HG03565 (cell line): ENCODE measurements around the gene ZNF714.
"Not testable (repeated sequence)": the region's sequence is repeated elsewhere in the genome, so short reads cannot be mapped to it uniquely, and the experiment has no call there.

Experiments
- ATAC-seq: cut with Tn5 transposase; IDR thresholded peaks from one replicate; pipeline ENCODE4 v1.9.1; 2021; ENCODE audit warnings: mild to moderate bottlenecking, moderate library complexity; ENCODE audit not compliant: unreplicated experiment

The ZNF714 gene

DNA sequence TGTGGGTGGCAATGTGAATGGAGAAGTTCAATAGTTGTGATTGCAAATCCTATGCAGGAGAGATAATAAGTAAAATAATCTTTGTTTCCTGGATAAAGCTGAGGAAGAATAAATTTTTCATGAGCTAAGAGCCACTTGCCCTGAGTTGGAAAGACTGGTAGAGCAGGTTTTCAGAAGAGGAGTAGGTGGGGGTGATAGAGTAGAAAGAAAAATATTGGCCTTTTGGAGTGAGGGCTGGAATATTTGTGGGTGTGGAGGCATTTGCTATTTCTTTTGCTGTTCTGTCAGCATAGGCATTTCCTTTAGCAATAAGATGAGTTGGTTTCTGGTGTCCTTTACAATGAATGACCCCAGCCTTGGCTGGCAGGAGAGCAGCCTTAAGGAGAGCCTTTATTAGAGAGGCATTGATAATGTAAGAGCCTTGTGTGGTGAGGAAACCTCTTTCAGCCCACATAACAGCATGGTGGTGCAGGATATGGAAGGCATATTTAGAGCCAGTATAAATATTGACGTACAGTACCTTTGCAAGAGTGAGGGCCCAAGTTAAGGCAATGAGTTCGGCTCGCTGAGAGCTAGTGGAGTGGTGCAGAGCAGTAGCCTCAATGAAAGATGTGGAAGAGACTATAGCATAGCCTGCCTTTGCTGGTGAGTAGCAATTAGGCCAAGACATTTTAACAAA, 48.2 kb downstream of the ZNF714 start:
- ATAC-seq, result no peak

DNA sequence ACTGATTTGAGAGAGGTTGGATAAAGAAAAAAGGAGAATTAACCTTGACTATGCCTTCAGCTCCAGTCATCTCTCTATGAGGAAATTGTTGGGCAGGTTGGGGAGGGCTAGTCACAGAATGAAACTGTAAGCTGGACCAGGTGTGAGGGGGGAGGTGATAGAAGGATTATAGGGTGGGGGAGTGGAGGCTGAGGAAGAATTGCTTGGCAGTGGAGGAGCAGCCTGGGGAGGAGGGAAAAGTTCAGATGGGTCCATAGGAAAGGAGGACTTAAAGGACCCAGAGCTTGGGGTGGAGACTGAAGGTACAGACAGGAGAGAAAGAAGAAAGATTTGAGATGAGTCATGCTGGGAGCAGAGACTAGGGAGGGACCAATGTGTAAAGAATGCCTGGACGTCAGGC, 51.6 kb downstream of the ZNF714 start:
- ATAC-seq, result no peak

DNA sequence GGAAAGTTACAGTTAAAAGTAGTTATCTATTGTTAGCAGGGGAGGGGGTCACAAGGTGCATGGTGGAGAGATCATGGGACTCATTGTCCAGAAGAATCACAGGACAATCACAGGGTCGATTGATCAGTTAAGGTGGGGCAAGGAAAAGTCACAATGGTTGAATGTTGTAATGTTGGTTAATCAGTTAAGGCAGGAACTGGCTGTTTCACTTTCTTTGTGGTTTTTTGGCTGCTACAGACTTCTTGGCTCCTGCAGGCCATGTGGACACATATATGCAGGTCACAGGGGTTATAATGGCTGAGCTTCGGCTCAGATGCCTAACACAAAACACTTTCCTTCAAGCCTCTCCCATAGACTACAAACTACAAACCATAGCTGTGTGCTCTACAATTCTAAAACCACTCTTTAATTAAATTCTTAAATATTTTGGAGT, 52.9 kb downstream of the ZNF714 start:
- ATAC-seq, result no peak

DNA sequence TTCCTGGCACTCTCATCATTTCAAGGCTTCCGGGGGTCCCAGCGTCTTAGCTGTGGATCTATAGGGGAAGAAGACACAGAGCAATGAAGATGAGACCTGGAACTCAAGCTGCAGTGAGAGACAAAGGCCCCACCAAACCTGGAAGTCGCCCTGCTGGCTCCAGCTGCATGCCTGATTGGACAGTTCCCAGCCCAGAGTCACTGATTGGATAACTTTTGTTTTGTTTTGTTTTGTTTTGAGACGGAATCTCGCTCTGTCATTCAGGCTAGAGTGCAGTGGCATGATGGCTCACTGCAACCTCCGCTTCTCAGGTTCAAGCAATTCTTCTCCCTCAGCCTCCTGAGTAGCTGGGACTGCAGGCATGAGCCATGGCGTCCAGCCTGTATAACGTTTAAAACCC, 53.4 kb downstream of the ZNF714 start:
- no peak for ATAC-seq

DNA sequence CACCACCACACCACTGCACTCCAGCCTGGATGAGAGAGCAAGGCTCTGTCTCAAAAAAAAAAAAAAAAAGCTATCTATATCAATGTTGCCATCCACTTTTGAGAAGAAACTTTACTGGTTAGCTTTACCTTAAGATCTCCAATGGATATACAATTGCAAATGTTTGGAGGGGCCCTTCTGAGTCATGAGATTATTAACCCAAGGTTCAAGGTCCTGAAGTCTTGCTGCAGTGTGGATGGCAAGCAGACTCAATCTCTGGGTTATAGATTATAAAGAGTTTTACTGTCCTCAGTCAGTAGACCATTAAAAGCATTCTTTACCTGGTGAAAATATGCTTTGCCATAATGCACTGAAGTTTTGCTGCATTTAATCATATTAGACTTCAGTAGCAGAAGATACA, 56.1 kb downstream of the ZNF714 start:
- ATAC-seq, result no peak

DNA sequence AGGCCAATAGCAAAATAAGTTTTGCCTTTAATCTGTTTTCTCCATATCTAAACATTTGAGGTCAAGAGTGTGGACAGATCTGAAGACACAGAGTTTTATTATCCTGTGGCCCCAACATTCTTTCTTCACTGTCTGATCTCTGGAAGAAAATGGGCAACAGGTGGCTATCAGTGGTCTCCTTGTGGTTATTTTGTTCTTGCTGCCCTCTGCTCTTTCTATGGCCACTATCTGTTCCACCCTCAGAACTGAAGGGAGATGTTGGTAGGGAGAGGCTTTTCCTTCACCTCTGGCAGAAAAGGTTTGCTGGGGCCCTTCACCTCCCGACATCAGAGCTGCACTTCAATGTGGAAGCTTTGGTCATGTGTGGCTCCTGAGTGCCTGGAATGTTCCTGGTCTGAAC, 59.0 kb downstream of the ZNF714 start:
- ATAC-seq, result not testable (repeated sequence)

DNA sequence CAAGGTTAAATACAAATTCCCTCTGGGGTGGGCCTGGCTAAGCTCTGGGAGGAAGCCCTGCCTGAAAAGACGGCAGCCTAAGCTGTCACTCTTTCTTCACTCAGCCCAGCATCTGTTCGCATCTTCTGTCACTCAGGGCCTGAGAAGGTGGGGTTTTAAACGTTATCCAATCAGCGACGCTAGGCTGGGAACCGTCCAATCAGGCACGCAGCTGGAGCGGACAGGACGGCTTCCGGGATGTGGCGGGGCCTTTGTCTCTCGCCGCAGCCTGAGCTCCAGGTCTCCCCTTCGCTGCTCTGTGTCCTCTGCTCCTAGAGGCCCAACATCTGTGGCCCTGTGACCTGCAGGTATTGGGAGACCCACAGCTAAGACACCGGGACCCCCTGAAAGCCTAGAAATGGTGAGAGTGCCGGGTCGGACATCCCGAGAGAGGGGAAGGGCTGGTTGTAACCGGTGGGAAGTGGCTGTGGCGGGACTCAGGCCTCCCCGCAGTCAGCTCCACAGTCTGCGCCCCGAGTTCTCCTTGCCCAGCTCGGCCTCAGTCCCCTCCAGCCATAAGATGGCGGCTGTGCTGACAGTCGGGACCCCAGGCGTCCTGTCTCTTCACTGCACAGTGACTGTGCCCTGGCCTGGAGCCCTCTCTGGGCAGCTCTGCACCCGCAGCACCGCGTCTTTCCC, 59.9 kb downstream of the ZNF714 start, which contains the start of gene ZNF431:
TSS of gene ZNF431 (plus strand) at position 254 of the 678 bp plus-strand sequence. CDS start at position 398, 144 bp downstream.
- peak; percentile 99 for ATAC-seq

DNA sequence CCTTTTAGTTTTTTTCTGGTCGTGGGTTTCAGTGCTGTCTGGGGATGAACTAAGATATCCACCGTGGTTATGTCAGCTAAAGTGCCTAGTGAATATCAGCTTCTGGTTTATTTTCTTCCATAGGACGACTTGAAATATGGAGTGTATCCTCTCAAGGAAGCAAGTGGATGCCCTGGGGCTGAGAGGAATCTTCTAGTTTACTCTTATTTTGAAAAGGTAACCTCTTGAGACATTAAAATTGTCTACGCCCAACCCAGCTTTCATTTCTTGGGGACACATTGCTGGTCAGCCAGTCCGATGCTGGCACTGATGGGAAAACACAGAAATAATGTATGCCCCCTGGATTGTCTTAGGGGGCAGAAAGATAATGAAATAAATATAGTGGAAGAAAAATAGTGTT, 61.4 kb downstream of the ZNF714 start:
- ATAC-seq, result no peak

DNA sequence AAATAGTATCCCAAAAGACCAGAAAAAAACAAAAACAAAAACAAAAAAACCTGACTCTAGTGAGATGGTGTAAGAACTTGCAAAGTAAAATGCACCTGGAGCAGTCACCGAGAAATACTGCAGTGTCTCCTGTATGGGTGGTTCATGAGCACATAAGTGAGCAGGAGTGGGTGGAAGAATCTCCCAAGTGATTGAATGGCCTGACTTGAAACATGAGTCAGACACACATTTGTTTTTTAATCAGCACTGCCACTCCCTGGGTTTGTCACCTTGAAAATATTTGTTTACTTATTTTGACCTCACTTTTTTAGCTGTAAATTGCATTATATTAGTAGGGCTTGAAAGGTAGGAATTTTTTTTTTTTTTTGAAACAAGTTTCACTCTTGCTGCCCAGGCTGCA, 61.9 kb downstream of the ZNF714 start:
- no peak for ATAC-seq

DNA sequence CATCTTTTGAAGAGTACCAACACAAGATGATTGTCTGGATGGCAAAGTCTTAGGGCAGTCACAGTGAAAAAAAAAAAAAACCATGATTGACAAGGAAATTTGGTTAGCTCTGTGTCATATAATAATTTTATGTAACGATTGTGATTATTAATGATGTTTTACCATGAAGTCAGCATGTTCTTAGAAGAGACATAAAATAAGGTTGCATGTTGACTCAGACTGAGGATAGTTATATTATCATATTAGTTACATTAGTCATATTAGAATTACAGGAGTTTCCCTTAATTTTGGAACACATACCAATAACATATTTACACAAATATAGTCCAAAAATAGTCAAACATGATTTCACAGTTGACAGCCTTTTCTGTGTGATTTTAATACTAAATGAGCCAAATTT, 65.5 kb downstream of the ZNF714 start:
- no peak for ATAC-seq

DNA sequence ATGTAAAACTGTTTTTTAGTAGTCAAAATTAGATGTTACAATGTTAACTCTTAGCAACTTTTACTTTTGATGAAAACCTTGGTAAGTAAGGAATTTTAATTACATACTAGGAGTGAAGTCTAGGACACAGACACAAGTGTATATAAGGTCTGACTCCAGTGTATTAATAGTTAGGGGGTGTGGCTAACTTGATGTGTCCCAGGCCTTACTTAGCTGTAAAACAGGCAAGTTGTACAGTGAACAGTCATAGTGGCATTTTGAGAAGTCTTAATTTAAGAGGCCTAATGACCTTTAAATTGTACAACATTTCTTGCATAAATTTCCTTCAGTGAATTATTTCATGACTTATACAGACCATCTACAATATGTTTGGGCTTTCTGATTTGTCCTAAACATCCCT, 66.7 kb downstream of the ZNF714 start:
- no peak for ATAC-seq

DNA sequence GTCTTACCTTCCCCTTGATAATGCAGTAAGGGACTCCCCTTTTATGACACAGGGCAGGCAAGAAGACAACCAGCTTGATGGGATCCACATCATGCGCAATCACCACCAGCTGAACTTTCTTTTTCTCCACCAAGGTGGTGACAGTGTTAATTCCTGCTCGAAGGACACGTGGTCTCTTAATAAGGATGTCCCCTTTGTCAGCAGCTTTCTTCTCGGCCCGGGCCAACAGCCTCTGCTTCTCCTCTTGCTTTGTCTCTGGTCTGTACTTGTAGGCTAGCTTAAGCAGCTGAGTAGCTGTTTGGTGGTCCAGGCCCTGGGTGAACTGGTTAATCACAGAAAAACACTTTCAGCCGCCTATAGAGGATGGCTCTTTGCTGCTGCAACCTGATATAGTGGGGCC, 67.9 kb downstream of the ZNF714 start:
- ATAC-seq, result no peak

DNA sequence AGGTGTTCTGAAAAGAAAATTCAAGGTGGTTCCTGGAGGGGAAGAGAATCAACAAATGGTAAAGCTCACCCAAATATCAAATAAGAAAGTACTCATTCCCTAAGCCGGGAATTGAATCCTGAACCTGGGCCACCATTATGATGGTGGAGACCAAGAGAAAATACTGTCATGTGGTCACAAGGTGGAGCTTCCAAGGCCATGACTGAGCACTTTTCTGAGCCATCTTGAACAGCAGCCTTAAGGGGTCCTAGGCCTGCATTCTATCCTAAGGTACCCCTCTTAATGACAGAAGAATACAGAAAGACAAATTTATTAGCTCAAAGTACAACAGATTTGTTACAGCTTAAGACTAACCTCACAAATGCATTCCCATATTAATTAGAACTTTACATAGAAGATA, 69.5 kb downstream of the ZNF714 start:
- ATAC-seq, result no peak

DNA sequence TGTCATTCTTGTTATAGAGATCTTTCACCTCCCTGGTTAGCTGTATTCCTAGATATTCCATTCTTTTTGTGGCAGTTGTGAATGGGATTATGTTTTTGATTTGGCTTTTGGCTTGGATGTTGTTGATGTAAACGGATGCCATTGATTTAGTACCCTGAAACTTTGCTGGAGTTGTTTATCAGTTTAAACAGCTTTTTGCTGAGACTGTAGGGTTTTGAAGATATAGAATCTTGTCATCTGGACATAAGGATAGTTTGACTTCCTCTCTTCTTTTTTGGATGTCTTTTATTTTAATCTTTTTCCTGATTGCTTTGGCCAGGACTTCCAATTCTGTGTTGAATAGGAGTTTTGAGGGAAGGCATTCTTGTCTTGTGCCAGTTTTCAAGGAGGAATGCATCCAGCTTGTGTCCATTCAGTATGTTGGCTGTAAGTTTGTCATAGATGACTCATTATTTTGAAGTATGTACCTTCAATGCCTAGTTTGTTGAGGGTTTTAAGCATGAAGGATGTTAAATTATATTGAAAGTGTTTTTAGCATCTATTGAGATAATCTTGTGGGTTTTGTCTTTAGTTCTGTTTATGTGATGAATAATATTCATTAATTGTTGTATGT, 76.6 kb downstream of the ZNF714 start:
- ATAC-seq, result no peak

DNA sequence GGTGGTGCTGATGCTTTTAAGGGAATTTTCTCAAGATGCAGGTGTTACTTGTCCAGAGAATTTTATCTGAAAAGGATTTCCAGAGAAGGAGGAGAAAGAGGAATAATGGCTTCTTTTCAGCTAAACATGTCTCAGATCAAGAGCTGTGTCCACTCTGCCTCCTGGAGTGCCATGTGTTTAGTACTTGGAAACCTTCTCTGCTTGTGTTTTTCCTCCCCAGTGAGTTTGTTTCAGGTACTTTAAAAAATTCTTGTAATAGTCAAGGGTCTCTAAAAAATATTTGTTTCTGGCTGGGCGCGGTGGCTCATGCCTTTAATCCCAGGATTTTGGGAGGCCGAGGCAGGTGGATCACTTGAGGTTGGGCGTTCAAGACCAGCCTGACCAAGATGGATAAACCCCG, 82.5 kb downstream of the ZNF714 start:
- ATAC-seq, result no peak

DNA sequence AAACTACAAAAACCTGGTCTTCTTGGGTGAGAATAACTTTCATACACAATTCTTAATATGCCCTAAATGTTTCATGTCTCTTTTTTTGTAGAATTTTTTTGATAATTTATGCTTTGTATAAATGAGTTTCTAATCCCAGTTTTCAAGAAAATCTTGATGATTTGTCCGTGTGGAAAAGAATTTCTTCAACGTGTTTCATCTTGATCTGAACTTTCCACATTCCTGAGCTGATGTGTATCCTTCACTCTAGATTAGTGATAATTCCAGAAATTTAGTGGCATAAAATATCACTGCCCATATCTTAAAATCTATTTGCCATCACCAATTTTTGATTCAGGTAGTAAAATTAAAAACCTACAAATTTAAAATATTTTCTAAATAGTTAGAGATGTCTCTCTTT, 84.4 kb downstream of the ZNF714 start:
- ATAC-seq, result no peak
